ENCODE measurements around the gene VPS8. TPM values are rescaled to one million over a fixed set of nuclear protein-coding genes. Genes with fewer than 3 reads are reported as not detected.

The VPS8 gene
- total RNA-seq, 1 experiment from 2014 or later = 37.6 TPM

DNA sequence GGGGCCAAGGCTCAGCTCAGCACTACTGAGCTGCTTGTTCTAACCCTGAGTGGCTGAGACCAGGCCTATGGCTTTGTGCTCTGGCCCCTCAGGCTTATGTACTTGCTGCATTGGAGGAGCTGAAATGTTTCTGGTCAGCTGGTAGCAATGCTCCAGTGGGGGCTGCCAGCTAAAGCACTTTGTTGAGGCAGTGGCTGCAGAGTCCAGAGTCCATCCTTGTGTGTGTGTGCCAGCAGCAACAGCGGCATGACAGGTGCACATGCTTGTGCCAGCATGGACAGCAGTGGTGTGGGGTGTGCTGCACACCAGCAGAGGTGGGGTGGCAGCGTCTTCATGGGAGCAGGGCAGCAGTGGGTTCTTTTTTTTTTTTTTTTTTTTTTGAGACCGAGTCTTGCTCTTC lies 169.1 kb downstream of the VPS8 start:
- CTCF ChIA-PET = no interaction called here

DNA sequence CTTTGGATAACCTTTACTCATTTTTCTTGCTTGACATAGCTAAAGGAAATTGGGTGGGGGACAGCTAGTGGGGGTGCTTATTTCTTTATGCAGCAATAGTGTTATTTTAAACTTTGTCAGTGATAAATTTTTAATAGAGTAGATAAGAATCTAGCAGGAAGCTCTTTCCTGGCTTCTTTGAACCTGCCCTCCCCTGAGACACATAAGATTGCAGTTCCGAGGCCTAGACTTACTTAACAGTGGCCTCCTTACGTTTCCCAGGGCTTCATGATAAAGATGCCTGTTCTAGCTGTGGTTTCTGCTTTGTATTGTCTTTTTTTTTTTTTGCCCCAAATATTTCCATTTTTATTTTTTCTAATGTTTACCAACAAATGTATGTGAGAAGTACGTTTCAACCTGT lies 170.1 kb downstream of the VPS8 start:
- Histone ChIP-seq H3K9me2 (ENCODE audit: insufficient read depth) (no peaks in the 10 kb centered on the region), H3K27ac (ENCODE audit: low read depth, low read length) (no peak overlapping the region), H3K4me2 (ENCODE audit: low read length) (no peak overlapping the region), H3K9me3 (ENCODE audit: control insufficient read depth in 1 of 2, insufficient read depth in 1 of 2, low read depth in 1 of 2, low read length in 2 of 2) (no peaks in the 10 kb centered on the region), H3K4me3 (replicated peaks in 1 of 2; ENCODE audit: low read depth in 1 of 2, low read length in 2 of 2) (no peak overlapping the region), H3K27me3 (ENCODE audit: insufficient read depth, low read length) (no peaks in the 10 kb centered on the region), H3K36me3 (ENCODE audit: control insufficient read depth in 1 of 2, insufficient read depth in 2 of 2, low read length in 2 of 2) (no peaks in the 10 kb centered on the region), H4K20me1 (ENCODE audit: insufficient read depth) (no peaks in the 10 kb centered on the region), H3K79me2 (ENCODE audit: insufficient read depth, low read length) (no peaks in the 10 kb centered on the region), H2AFZ (ENCODE audit: low read depth, low read length, poor library complexity, severe bottlenecking) (no peak overlapping the region), H3K4me1 (ENCODE audit: control insufficient read depth in 1 of 2, insufficient read depth in 2 of 2, low read length in 2 of 2) (no peaks in the 10 kb centered on the region), H3K9ac (ENCODE audit: low read length) (no peak overlapping the region)
- ChIA-PET RAD21 (ENCODE audit: low non-redundant PET in 1 of 2, low total read pairs in 2 of 2, uncharacterized antibody in 2 of 2, unreplicated experiment in 2 of 2) (no interaction called here), CTCF (no interaction called here), POLR2A (no interaction called here)
- BruUV-seq (replicated peaks) = no TSS peak
- intact Hi-C loops (cut with micrococcal nuclease) = no loop called here
- no peak for TF ChIP-seq POLR2AphosphoS5 (IDR thresholded peaks at IDR 0.05; ENCODE audit: low read depth, low read length)
- DNase-seq (ENCODE audit: low read depth, low spot score) = no peak
- no peak for ATAC-seq

More for the DNA sequence above, 169.1 kb downstream of the VPS8 start:
- H3K4me2 ChIP-seq (ENCODE audit: low read length) = no peak overlapping the region
- H3K79me2 ChIP-seq (ENCODE audit: insufficient read depth, low read length) = no peaks in the 10 kb centered on the region
- no peak overlapping the region for H3K4me3 ChIP-seq (replicated peaks in 1 of 2; ENCODE audit: low read depth in 1 of 2, low read length in 2 of 2)
- intact Hi-C loops (cut with micrococcal nuclease) = no loop called here
- no peaks in the 10 kb centered on the region for H3K9me2 ChIP-seq (ENCODE audit: insufficient read depth)
- POLR2A ChIA-PET = no interaction called here
- BruUV-seq (replicated peaks) = no TSS peak
- H3K4me1 ChIP-seq (ENCODE audit: control insufficient read depth in 1 of 2, insufficient read depth in 2 of 2, low read length in 2 of 2) = no peaks in the 10 kb centered on the region
- no peaks in the 10 kb centered on the region for H3K27me3 ChIP-seq (ENCODE audit: insufficient read depth, low read length)
- no peaks in the 10 kb centered on the region for H4K20me1 ChIP-seq (ENCODE audit: insufficient read depth)
- TF ChIP-seq ZNF274 (IDR thresholded peaks at IDR 0.05; ENCODE audit: low read depth, low read length) = no peak
- no peak for TF ChIP-seq CEBPB (IDR thresholded peaks at IDR 0.05; ENCODE audit: low read depth)
- TF ChIP-seq EZH2 (IDR thresholded peaks at IDR 0.05) = no peak
- TF ChIP-seq RAD21 (IDR thresholded peaks at IDR 0.05; ENCODE audit: low read depth) = no peak
- TF ChIP-seq POLR2A (IDR thresholded peaks at IDR 0.05; ENCODE audit: borderline replicate concordance, extremely low read depth, insufficient read depth, insufficient read length) = no peak
- TF ChIP-seq, protein P1, sequence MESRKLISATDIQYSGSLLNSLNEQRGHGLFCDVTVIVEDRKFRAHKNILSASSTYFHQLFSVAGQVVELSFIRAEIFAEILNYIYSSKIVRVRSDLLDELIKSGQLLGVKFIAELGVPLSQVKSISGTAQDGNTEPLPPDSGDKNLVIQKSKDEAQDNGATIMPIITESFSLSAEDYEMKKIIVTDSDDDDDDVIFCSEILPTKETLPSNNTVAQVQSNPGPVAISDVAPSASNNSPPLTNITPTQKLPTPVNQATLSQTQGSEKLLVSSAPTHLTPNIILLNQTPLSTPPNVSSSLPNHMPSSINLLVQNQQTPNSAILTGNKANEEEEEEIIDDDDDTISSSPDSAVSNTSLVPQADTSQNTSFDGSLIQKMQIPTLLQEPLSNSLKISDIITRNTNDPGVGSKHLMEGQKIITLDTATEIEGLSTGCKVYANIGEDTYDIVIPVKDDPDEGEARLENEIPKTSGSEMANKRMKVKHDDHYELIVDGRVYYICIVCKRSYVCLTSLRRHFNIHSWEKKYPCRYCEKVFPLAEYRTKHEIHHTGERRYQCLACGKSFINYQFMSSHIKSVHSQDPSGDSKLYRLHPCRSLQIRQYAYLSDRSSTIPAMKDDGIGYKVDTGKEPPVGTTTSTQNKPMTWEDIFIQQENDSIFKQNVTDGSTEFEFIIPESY (IDR thresholded peaks at IDR 0.05; ENCODE audit: extremely low read depth, insufficient replicate concordance, low read length) = no peak
- no peak for TF ChIP-seq SIN3A (IDR thresholded peaks at IDR 0.05; ENCODE audit: low read depth)
- TF ChIP-seq CBX3 (IDR thresholded peaks at IDR 0.05; ENCODE audit: low read depth) = no peak
- no peak for TF ChIP-seq SP1 (IDR thresholded peaks at IDR 0.05; ENCODE audit: low read depth)
- TF ChIP-seq, protein P2, sequence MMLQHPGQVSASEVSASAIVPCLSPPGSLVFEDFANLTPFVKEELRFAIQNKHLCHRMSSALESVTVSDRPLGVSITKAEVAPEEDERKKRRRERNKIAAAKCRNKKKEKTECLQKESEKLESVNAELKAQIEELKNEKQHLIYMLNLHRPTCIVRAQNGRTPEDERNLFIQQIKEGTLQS (IDR thresholded peaks at IDR 0.05) = no peak
- TF ChIP-seq FOSL1 (IDR thresholded peaks at IDR 0.05; ENCODE audit: low read depth) = no peak
- no peak for ATAC-seq
- H3K9me3 ChIP-seq (ENCODE audit: control insufficient read depth in 1 of 2, insufficient read depth in 1 of 2, low read depth in 1 of 2, low read length in 2 of 2) = no peaks in the 10 kb centered on the region
- no peak for DNase-seq (ENCODE audit: low read depth, low spot score)
- no peaks in the 10 kb centered on the region for H3K36me3 ChIP-seq (ENCODE audit: control insufficient read depth in 1 of 2, insufficient read depth in 2 of 2, low read length in 2 of 2)
- H2AFZ ChIP-seq (ENCODE audit: low read depth, low read length, poor library complexity, severe bottlenecking) = no peak overlapping the region
- no peak overlapping the region for H3K9ac ChIP-seq (ENCODE audit: low read length)
- RAD21 ChIA-PET (ENCODE audit: low non-redundant PET in 1 of 2, low total read pairs in 2 of 2, uncharacterized antibody in 2 of 2, unreplicated experiment in 2 of 2) = no interaction called here
- no peak overlapping the region for H3K27ac ChIP-seq (ENCODE audit: low read depth, low read length)

Measured in HCT116 (cell line).